Loucy (cell line): ENCODE results near the gene APBB3.

Experiments
- CTCF ChIP-seq: fragments of 200-600 bp; sonication (generic); conservative IDR thresholded peaks from 2 replicates; pipeline ENCODE4 v1.5.1; 2014; ENCODE audit warnings: mild to moderate bottlenecking, antibody characterized with exemption, low read length
- EZH2phosphoT487 ChIP-seq: fragments of 200-600 bp; IDR thresholded peaks from 2 replicates; pipeline ENCODE4 v1.6.1; 2018; ENCODE audit warnings: antibody characterized with exemption, mild to moderate bottlenecking, moderate library complexity, borderline replicate concordance

GRCh38 chr5:140595538-140596300, 31.3 kb upstream of the APBB3 start:
- TF ChIP-seq EZH2phosphoT487, result no peak
- no peak for TF ChIP-seq CTCF
